Cardiac muscle cell (in vitro differentiated cells and primary cell): Measurements from ENCODE around the gene TBC1D9B. TPM values are rescaled to one million over a fixed set of nuclear protein-coding genes. Genes with fewer than 3 reads are reported as not detected.

Source experiments
- DNase-seq, 2 donors: peaks; one replicate each; pipeline versions ENCODE4 v3.0.0 to v3.0.0-alpha.2; 2010 to 2017; ENCODE audit warnings: low read depth in 1 of 2, low spot score in 1 of 2
- H3K27ac ChIP-seq: fragments of 200-600 bp; sonication (generic); 2 replicates; pipeline ENCODE4 v1.5.1; 2016
- H3K27me3 ChIP-seq: fragments of 200-600 bp; sonication (generic); 2 replicates; pipeline ENCODE4 v1.6.0; 2016; ENCODE audit warnings: control low read depth
- H3K36me3 ChIP-seq: fragments of 200-600 bp; sonication (generic); 2 replicates; pipeline ENCODE4 v1.5.1; 2016; ENCODE audit warnings: control low read depth
- H3K4me1 ChIP-seq: fragments of 200-600 bp; sonication (generic); 2 replicates; pipeline ENCODE4 v1.8.1; 2017; ENCODE audit warnings: low read depth, mild to moderate bottlenecking, mixed run types
- H3K4me3 ChIP-seq: fragments of 200-600 bp; sonication (generic); 2 replicates; pipeline ENCODE4 v1.5.1; 2016; ENCODE audit warnings: mild to moderate bottlenecking
- H3K9me3 ChIP-seq: fragments of 200-600 bp; sonication (generic); 2 replicates; pipeline ENCODE4 v1.5.1; 2017; ENCODE audit warnings: low read depth, mild to moderate bottlenecking, control low read depth
- polyA plus RNA-seq: library from polyadenylated mRNA; unstranded; fragments of >200 nt; fragmentation: Nextera tagmentation; extraction: Ambion mirVana; gene quantifications from 2 replicates; pipeline ENCODE4 v1.2.1, GENCODE V29; 2016
- total RNA-seq: library from RNA; depleted of rRNA; stranded (reverse); fragments of >200 nt; gene quantifications from 2 replicates; pipeline ENCODE4 v1.2.3, GENCODE V29; 2016
- TF ChIP-seq, protein P1 (sequence below): IDR thresholded peaks from 2 replicates; pipeline ENCODE4 v1.5.1; 2012; ENCODE audit warnings: low read depth, mild to moderate bottlenecking, low read length

TBC1D9B gene
- total and polyA plus RNA-seq, 2 experiments from 2014 or later = 63.6 to 113 TPM

DNA sequence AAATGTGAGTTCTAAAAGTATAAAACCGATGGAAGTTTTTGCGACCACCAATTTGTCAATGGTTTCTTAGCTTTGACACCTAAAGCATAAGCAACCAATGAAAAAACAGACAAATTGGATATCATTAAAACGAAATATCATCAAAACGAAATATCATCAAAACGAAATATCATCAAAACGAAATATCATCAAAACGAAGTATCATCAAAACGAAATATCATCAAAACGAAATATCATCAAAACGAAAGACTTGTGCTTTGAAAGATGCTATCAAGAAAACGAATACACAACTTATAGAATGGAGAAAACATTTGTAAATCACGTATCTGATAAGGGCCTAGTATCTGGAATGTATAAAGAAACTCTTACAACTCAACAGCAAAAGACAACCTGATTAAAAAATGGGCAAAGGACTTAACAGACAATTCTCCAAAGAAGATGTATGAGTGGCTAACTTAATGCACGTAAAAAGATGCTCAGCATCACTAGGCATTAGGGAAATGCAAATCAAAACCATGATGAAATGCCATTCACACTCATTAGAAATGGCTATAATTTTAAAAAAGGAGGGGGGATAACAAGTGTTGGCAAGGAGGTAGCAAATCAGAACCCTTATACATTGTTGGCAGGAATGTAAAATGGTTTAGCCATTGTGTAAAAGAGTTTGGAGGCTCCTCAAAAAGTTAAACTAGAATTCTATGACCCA, 29.4 kb upstream of the TBC1D9B start:
- no peak for DNase-seq
- Histone ChIP-seq H3K4me1 (no peaks in the 10 kb centered on the region), H3K9me3 (no peaks in the 10 kb centered on the region), H3K4me3 (no peak overlapping the region), H3K27me3 (no peaks in the 10 kb centered on the region), H3K36me3 (no peaks in the 10 kb centered on the region), H3K27ac (no peak overlapping the region)
- TF ChIP-seq, protein P1, sequence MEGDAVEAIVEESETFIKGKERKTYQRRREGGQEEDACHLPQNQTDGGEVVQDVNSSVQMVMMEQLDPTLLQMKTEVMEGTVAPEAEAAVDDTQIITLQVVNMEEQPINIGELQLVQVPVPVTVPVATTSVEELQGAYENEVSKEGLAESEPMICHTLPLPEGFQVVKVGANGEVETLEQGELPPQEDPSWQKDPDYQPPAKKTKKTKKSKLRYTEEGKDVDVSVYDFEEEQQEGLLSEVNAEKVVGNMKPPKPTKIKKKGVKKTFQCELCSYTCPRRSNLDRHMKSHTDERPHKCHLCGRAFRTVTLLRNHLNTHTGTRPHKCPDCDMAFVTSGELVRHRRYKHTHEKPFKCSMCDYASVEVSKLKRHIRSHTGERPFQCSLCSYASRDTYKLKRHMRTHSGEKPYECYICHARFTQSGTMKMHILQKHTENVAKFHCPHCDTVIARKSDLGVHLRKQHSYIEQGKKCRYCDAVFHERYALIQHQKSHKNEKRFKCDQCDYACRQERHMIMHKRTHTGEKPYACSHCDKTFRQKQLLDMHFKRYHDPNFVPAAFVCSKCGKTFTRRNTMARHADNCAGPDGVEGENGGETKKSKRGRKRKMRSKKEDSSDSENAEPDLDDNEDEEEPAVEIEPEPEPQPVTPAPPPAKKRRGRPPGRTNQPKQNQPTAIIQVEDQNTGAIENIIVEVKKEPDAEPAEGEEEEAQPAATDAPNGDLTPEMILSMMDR = no peak

DNA sequence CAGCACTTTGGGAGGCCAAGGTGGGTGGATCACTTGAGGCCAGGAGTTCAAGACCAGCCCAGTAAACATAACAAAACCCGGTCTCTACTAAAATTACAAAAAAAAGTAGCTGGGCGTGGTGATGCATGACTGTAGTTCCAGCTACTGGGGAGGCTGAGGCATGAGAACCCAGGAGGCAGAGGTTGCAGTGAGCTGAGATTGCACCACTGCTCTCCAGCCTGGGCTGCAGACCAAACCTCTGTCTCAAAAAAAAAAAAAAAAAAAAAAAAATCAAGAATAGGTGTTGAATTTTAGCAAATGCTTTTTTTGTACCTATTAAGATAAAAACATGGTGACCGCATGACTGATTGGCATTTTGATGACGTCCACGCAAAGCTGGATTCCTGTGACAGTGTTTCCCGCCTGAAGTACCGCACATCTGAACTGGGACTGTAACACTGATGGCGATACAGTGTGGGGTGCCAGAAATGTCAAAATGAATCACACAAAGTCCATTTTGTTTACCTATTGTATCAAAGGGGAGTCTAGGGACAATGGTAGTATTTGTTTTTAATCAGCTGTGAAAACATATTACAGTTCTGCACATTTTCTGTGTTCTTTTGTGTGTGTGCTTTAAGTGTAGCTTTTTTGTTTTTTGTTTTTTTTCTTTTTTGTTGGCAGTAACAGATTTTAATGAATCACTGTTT, 23.2 kb upstream of the TBC1D9B start:
- no peaks in the 10 kb centered on the region for H3K4me1 ChIP-seq
- DNase-seq = no peak
- H3K4me3 ChIP-seq = no peak overlapping the region
- H3K27me3 ChIP-seq = no peaks in the 10 kb centered on the region
- no peaks in the 10 kb centered on the region for H3K9me3 ChIP-seq
- TF ChIP-seq, protein P1 = no peak
- H3K27ac ChIP-seq = no peak overlapping the region
- no peaks in the 10 kb centered on the region for H3K36me3 ChIP-seq

DNA sequence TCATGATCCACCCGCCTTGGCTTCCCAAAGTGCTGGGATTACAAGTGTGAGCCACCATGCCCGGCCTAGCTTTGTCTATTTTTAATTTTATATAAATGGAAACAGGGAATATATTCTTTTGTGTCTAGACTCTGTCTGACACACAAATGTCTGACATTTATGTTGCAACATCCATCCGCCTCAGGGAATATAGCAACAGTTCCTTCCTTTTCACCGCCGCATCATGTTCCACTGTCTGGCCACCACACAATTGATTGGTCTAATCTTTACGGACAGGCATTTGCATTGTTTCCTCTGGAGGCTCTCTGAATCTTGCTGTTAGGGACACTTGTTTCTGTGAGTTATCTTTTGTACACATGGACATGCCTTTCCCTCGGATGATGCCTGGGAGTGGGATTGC, 20.1 kb upstream of the TBC1D9B start:
- no peaks in the 10 kb centered on the region for H3K4me1 ChIP-seq
- no peak overlapping the region for H3K4me3 ChIP-seq
- no peaks in the 10 kb centered on the region for H3K36me3 ChIP-seq
- H3K27me3 ChIP-seq = no peaks in the 10 kb centered on the region
- H3K9me3 ChIP-seq = no peaks in the 10 kb centered on the region
- no peak overlapping the region for H3K27ac ChIP-seq
- TF ChIP-seq, protein P1 = no peak
- no peak for DNase-seq

DNA sequence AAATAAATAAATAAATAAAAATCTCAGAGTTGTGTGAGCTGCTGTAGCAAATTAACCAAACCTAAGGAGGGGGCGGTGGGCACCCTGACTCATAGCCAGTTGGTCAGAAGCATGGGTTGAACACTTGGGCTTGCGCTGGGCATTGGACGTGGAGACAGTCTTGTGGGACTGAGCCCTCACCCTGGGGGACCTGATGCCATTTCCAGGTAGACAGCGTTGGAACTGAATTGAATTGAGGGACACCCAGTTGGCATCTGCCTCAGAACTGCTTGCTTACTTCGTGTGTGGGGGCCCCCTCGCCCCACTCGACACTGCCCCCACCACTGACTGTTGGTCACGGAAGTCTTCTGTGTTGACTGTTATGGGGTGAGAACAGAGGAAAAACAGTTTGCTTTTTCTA, 19.0 kb upstream of the TBC1D9B start:
- no peaks in the 10 kb centered on the region for H3K36me3 ChIP-seq
- no peaks in the 10 kb centered on the region for H3K27me3 ChIP-seq
- H3K27ac ChIP-seq = no peak overlapping the region
- H3K4me1 ChIP-seq = no peaks in the 10 kb centered on the region
- TF ChIP-seq, protein P1 = no peak
- no peak overlapping the region for H3K4me3 ChIP-seq
- DNase-seq = no peak
- H3K9me3 ChIP-seq = no peaks in the 10 kb centered on the region

DNA sequence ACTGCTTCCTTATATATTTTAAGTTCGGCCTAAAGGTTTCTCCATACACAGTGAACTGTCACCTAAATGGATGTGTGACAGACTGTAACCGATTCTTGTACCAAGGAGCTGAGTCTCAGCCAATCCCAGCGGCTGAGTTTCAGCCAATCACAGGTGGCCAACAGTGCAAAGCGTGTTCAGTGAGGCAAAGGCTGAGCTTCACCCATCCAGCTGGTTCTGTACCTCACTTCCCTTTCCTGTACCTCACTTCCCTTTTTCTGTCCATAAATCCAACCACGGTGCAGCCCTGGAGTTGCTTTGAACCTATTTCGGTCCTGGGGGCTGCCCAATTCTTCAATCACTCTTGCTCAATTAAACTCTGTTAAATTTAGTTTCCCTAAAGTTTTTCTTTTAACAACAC, 15.7 kb upstream of the TBC1D9B start:
- no peaks in the 10 kb centered on the region for H3K27me3 ChIP-seq
- H3K9me3 ChIP-seq = no peaks in the 10 kb centered on the region
- DNase-seq = no peak
- H3K4me3 ChIP-seq = no peak overlapping the region
- H3K27ac ChIP-seq = no peak overlapping the region
- no peaks in the 10 kb centered on the region for H3K4me1 ChIP-seq
- TF ChIP-seq, protein P1 = no peak
- H3K36me3 ChIP-seq = no peaks in the 10 kb centered on the region
